GM21529 (cell line): ENCODE results near the gene RNF223.
"Not testable (repeated sequence)": the region's sequence is repeated elsewhere in the genome, so short reads cannot be mapped to it uniquely, and the experiment has no call there.

ENCODE experiments used
- ATAC-seq: cut with Tn5 transposase; IDR thresholded peaks from one replicate; pipeline ENCODE4 v1.9.1; 2021; ENCODE audit not compliant: unreplicated experiment

The RNF223 gene

DNA sequence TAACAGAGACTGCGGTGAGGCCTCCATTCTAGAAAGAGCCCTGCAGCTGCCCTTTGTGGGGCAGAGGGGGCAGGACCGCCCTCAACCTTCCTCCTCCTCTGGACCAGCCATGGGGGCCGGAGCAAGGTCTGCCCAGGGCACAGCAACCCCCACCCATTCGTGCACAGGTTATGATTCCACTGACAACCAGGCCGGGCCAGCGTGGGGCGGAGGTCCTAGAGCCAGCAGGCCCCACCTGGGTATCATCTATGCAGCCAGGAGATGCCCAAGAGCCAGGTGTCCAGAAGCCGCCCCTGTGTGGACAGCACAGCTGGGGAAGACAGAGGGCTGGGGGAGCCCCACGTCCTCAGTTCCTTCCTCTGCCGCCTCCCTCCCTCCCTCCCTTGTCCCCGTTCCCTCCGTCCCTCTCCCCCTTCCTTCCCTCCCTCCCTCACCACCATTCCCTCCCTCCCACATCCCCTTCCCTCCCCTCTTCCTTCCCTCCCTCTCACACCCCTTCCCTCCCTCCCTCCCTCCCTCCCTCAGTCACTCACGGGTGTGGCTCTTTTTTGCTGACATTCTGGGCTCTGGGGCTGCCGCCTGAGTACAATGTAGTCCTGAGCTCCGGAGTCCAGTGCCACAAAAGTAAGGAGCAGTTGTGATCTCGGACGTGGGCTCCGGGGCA is 12.3 kb downstream of the RNF223 start:
- no peak for ATAC-seq

DNA sequence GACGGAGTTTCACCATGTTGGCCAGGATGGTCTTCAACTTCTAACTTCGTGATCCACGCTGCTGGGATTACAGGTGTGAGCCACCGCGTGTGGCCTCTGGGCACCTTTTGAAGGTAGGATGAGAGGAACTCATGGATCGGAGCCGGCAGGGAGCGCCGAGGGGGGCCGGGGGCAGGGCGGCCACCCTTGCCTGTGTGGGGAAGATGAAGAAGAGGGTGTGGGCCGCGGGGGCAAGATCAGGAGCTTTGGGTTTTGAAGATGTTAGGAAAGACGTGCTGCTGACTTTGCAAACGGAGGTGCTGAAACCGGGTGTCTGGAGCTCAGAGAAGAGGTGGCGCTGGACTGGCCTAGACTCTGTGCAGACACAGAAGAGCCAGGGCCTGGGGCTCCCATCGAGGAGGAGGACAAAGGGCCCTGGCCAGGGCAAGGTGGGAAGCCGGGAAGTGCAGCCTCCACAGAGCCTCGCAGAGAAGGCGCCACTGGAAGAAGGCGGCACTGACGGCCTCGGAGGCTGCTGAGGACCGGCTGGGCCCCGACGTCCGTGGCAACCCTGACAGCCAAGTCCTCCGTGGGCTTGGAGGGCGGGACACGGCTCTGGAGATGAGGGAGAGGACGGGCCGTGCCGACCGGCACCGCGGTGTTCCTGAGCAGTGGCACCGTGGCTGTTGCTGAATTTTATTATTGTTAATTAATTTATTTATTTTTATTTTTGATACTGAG is 13.7 kb downstream of the RNF223 start:
- ATAC-seq: no peak

DNA sequence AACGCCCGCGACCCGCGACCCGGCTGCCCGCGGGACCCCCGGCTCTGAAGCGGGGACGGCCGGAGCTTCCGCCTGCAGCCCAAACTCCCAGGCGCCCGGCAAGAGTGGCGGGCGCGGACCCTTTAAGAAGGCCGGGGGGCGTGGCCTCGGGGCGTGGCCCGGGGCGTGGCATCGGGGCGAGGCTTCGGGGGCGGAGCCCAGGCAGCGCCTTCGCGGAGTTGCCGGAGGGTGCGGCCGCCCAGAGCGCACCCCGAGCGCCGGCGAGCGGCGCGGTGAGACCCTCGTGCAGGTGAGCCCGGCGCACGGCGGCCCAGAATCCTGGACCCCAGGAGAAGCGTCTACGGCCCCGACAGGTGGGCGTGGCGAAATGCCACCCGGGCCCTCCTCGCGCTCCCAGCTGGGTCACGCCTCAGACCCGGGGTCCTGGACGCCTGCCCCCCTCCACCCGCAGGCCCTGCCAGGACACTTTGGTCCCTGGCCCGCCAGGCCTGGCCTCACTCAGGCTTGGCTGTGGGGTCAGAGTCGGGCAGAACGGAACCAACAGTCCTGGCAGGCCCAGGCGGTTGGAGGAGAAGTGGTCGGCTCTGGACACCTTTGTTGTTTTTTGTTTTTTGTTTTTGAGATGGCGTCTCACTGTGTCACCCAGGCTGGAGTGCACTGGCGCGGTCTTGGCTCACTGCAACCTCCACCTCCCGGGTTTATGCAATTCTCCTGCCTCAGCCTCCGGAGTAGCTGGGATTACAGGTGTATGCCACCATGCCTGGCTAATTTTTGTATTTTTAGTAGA is 14.4 kb downstream of the RNF223 start:
- ATAC-seq: peak; percentile 69

DNA sequence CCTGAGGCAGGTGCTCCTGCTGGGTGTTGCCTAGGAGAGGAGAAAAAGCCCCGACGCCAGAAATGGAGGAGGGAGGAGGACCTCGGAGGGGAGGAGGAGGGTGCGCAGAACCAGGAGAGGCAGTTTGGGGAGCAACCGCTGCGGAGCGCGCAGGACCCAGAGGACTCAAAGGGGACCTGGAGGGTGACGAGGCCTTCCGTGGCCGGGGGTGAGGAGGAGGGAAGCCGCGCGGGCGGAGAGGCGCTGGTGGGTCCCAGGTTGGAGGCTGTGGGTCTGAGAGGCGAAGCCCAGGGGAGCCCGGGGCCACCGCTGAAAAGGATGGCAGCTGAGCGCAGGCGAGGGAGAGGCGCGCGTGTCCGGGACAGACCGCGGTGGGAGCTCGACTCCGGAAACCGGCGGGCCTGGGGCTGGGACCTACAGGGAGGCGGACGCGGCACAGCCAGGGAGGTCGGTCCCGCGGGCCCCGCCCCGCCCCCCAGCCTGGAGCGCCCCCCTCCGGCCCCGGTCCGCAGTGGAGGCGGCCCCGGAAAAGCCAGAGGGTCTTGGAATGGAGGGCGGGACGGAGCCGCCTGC is 15.1 kb downstream of the RNF223 start:
- peak; percentile 28 for ATAC-seq

DNA sequence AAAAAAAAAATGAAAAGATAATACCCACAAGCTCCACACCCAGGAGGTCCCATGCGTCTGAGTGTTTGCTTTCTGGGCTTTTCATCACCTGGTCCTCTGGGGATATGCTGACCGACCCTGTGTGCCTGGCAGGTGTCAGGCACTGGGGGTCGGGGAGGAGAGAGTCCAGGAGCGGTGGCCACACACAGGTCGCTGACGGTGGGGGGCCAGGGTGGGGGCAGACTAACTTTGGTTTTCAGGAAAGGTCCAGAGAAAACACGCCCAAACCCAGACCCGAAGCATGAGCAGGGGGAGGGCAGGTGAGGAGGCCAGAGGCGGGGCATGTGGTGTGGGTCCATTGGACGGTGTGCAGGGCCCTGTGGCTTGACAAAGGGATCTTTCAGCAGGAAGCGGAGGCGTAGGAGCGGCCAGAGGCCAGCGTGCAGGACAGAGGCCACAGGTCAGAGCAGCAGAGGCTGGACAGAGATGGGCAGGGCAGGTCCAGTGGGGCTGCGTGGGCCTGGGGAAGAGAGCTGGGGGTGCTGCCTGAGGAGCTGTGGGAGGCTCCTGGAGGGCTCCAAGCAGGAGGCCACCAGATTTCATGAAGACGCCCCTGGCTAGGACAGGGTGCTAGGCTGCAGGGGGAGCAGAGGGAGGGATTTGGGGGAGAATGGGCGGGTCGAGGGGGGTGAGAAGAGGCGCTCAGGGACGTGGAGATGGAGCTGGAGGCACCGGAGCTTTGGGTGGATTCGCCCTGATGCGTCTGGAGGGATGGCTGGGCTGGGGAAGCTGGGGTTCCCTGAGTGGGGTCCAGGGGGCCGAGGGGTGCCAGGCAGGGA is 15.8 kb downstream of the RNF223 start:
- no peak for ATAC-seq

DNA sequence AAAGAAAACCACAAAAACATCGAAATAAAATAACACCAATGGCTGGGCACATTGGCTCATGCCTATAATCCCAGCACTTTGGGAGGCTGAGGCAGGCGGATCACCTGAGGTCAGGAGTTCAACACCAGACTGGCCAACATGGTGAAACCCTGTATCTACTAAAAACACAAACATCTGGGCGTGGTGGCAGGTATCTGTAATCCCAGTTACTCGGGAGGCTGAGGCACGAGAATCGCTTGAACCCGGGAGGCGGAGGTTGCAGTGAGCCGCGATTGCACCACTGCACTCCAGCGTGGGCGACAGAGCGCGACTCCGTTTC is 16.4 kb downstream of the RNF223 start:
- not testable (repeated sequence) for ATAC-seq

DNA sequence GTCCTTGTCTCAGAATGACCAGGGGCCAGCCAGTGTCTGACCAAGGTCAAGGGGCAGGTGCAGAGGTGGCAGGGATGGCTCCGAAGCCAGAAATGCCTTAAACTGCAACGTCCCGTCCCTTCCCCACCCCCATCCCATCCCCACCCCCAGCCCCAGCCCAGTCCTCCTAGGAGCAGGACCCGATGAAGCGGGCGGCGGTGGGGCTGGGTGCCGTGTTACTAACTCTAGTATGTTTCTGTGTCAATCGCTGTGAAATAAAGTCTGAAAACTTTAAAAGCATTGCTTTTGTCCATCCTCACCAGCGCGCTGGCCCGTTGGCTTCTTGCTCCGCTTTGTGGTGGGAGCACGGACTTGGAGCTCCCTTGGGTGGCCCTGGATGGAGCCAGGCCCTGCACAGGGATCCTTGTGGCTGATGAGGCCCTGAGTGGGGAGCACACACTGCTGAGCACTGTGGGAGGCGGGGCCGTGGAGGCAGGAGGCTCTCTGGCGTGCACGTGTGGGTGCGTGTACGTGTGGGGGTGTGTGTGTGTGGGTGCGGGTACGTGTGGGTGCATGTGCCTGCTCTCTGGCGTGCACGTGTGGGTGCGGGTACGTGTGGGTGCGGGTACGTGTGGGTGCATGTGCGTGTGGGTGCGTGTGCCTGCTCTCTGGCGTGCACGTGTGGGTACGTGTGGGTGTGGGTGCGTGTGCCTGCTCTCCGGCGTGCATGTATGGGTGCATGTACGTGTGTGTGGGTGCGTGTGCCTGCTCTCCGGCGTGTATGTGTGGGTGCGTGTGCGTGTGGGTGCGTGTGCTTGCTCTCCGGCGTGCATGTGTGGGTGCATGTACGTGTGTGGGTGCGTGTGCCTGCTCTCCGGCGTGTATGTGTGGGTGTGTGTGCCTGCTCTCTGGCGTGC is 18.0 kb downstream of the RNF223 start:
- ATAC-seq: no peak

DNA sequence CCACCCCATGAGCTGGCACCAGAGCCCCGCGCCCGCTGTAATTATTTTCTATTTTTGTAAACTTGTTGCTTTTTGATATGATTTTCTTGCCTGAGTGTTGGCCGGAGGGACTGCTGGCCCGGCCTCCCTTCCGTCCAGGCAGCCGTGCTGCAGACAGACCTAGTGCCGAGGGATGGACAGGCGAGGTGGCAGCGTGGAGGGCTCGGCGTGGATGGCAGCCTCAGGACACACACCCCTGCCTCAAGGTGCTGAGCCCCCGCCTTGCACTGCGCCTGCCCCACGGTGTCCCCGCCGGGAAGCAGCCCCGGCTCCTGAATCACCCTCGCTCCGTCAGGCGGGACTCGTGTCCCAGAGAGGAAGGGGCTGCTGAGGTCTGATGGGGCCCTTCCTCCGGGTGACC is 19.1 kb downstream of the RNF223 start:
- no peak for ATAC-seq

DNA sequence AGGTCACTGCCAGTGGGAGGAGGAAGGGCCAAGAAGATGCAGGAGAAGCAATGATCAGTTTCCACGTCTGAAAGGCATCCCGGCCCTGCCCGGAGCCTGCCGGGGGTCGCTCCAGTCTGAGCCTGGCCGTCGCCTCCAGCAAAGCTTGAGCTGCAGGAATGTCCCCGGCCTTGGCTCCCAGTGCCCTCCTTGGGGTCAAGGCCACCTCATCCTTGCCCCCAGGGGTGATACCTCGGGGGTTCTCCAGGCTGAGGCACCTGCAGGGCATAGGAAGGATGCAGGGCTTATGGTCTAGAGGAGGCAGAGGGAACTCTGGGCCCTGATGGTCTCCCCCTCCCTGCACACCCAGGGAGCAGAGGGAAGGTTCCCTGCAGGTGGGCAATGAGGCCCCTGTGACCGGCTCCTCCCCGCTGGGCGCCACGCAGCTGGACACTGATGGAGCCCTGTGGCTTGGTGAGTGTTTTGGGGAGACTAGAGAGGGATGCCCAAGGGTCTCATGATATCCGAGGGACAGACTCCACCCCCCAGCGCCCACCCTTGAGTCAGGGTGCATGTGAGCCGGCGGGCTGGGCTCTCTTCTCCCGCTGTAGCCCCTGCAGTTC is 19.9 kb downstream of the RNF223 start:
- ATAC-seq: no peak

DNA sequence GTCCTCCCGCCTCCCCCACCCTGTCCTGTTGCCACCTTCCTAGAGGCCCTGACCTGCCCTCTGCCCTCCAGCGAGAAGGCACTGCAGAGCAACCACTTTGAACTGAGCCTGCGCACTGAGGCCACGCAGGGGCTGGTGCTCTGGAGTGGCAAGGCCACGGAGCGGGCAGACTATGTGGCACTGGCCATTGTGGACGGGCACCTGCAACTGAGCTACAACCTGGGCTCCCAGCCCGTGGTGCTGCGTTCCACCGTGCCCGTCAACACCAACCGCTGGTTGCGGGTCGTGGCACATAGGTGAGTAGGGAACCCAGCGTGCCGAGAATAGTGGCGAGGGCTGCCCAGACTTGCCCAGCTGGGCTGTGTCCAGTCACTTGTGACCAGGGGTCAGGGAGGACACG is 20.4 kb downstream of the RNF223 start:
- ATAC-seq: no peak

DNA sequence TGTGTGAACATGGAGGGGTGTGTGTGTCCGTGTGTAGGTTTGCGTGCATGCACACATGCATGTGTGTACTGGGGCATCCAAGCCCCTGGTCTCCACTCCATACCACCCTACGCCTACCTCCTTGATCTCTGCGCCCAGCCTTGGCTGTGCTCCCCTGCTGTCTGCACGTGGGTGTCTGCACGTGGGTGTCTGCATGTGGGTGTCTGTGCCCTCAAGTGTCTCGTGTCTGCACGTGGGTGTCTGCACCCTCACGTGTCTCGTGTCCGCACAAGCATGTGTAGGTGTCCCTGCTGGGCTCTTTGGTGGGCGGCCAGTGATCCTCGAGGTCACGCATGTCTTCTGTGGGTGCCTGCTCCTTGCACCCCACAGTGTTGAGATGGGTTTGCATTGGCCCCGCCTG is 21.1 kb downstream of the RNF223 start:
- ATAC-seq: no peak

DNA sequence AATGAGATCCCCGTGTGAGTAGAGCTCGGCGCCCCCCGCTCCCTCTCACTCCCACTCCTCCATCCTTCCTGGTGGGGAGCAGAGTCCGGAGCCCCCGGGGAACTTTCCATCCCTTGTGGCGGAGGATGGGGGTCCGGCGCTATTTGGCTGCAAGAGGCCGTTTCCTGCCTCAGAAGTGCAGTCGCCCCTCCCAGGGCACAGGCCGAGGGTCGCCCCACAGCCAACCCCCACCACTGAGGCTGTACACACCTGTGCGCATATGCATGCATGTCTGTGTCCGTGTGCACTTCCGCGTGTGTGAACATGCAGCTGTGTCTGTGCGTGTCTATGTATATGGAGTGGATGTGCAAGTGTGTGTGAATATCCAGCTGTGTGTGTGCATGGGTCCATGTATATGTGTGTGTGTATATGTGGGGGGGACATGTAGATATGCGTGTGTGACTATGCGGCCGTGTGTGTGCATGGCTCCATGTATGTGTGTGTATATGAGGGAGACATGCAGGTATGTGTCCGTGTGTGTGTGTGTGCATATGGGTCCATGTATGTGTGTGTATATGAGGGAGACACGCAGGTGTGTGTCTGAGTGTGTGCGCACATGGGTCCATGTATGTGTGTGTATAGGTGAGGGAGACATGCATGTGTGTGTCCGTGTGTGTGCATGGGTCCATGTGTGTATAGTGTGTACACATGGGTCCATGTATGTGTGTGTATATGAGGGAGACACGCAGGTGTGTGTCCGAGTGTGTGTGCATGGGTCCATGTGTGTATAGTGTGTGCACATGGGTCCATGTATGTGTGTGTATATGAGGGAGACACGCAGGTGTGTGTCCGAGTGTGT is 21.9 kb downstream of the RNF223 start:
- ATAC-seq: no peak

DNA sequence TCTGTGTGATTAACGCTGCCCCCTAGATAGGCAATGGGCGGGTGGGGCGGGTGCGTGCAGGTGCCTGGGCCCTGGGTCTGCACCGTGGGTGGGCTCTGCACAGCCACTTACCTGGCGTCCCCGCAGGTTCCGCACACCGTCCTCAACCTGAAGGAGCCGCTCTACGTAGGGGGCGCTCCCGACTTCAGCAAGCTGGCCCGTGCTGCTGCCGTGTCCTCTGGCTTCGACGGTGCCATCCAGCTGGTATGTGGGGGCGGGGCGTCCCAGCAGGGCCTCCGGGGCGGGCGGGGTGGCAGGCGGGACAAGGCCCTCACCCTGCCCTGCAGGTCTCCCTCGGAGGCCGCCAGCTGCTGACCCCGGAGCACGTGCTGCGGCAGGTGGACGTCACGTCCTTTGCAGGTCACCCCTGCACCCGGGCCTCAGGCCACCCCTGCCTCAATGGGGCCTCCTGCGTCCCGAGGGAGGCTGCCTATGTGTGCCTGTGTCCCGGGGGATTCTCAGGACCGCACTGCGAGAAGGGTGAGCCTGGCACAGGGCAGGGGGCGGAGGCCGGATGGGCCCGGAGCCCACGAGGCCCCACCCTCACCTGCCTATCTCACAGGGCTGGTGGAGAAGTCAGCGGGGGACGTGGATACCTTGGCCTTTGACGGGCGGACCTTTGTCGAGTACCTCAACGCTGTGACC is 22.8 kb downstream of the RNF223 start:
- no peak for ATAC-seq

DNA sequence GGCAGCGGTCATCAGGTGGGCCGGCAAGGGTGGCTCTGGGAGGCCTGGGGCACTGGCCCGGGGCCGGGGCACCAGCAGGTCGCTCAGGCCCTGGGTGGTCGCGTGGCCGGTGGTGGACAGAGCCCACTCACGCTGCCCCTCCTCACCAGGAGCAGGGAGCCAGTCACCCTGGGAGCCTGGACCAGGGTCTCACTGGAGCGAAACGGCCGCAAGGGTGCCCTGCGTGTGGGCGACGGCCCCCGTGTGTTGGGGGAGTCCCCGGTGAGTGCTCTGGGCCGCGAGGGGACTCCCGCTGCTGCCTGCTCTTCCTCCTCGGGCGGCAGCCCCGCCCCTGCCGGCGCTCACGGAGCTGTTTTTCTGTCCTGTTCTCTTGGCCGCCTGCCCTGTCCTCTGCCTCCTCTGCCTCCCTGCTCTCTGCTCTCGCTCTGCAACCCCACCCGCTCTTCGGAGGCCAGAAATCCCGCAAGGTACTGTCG is 23.5 kb downstream of the RNF223 start:
- no peak for ATAC-seq

DNA sequence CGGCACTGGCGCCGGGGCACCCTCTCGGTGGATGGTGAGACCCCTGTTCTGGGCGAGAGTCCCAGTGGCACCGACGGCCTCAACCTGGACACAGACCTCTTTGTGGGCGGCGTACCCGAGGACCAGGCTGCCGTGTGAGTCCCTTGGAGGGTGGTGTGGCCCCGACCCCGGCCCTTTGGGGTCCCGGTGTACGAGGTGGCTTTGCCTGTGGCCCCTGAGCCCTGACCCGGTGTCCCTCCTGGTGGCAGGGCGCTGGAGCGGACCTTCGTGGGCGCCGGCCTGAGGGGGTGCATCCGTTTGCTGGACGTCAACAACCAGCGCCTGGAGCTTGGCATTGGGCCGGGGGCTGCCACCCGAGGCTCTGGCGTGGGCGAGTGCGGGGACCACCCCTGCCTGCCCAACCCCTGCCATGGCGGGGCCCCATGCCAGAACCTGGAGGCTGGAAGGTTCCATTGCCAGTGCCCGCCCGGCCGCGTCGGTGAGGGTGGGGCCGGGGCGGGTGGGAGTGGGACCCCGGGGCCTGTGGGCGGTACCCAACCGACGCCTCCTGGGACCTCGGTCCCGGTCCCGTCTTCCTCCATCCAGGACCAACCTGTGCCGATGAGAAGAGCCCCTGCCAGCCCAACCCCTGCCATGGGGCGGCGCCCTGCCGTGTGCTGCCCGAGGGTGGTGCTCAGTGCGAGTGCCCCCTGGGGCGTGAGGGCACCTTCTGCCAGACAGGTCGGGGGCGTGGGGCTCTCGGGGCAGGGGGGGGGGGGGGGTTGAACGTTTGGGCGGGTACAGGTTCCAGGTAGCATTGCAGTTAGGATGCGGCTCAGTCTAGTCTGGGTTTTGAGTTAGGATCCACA is 24.6 kb downstream of the RNF223 start:
- ATAC-seq: no peak

DNA sequence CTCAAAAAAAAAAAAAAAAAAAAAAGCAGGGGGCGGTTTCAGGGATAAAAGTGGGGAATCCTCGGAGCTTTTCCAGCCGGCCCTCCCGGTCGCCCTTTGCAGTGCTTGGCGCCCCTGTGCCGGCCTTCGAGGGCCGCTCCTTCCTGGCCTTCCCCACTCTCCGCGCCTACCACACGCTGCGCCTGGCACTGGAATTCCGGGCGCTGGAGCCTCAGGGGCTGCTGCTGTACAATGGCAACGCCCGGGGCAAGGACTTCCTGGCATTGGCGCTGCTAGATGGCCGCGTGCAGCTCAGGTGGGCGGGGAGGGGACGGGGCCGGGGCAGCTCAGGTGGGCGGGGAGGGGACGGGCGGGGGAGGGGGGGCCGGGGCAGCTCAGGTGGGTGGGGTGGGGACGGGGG is 25.3 kb downstream of the RNF223 start:
- ATAC-seq: no peak

DNA sequence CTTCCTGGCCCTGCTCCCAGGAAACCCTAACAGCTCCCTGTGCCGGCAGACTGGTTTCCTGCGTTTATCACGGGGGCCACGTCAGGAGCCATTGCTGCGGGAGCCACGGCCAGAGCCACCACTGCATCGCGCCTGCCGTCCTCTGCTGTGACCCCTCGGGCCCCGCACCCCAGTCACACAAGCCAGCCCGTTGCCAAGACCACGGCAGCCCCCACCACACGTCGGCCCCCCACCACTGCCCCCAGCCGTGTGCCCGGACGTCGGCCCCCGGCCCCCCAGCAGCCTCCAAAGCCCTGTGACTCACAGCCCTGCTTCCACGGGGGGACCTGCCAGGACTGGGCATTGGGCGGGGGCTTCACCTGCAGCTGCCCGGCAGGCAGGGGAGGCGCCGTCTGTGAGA is 26.1 kb downstream of the RNF223 start:
- ATAC-seq: no peak
